GM08714 (cell line): ENCODE measurements around the gene NKX3-2.

ENCODE experiments used
- H3K4me3 ChIP-seq: fragments of 200-500 bp; sonication (Bioruptor generic); 2 replicates; pipeline ENCODE4 v1.5.1; 2014; ENCODE audit warnings: mild to moderate bottlenecking, low read length, inconsistent platforms
- ZNF274 ChIP-seq: IDR thresholded peaks from 2 replicates; pipeline ENCODE4 v1.6.1; 2012; ENCODE audit warnings: mild to moderate bottlenecking, low read depth, low read length

NKX3-2 gene

GRCh38 chr4:13539619-13540445 lies 4.5 kb downstream of the NKX3-2 start:
- TF ChIP-seq ZNF274: no peak
- H3K4me3 ChIP-seq: no peak overlapping the region

- TF ChIP-seq ZNF274: no peak
- no peak overlapping the region for H3K4me3 ChIP-seq
Measured at GRCh38 chr4:13539047-13539618, 5.2 kb downstream of the NKX3-2 start.

GRCh38 chr4:13538427-13538973 lies 5.8 kb downstream of the NKX3-2 start:
- TF ChIP-seq ZNF274: no peak

GRCh38 chr4:13537832-13538177 lies 6.5 kb downstream of the NKX3-2 start:
- no peak overlapping the region for H3K4me3 ChIP-seq
- TF ChIP-seq ZNF274: no peak

More at GRCh38 chr4:13538427-13538973, 5.8 kb downstream of the NKX3-2 start:
- H3K4me3 ChIP-seq: no peak overlapping the region

- TF ChIP-seq ZNF274: no peak
- H3K4me3 ChIP-seq: no peak overlapping the region
Measured at GRCh38 chr4:13537011-13537831, 7.1 kb downstream of the NKX3-2 start.

- H3K4me3 ChIP-seq: no peak overlapping the region
- no peak for TF ChIP-seq ZNF274
Measured at GRCh38 chr4:13536607-13537006, 7.7 kb downstream of the NKX3-2 start.

GRCh38 chr4:13535708-13536361 lies 8.5 kb downstream of the NKX3-2 start:
- no peak for TF ChIP-seq ZNF274
- H3K4me3 ChIP-seq: no peak overlapping the region

- no peak overlapping the region for H3K4me3 ChIP-seq
- no peak for TF ChIP-seq ZNF274
Measured at GRCh38 chr4:13535118-13535517, 9.2 kb downstream of the NKX3-2 start.

- no peak overlapping the region for H3K4me3 ChIP-seq
- no peak for TF ChIP-seq ZNF274
Measured at GRCh38 chr4:13534344-13535063, 9.8 kb downstream of the NKX3-2 start.

GRCh38 chr4:13533670-13534343 lies 10.5 kb downstream of the NKX3-2 start:
- H3K4me3 ChIP-seq: no peak overlapping the region
- no peak for TF ChIP-seq ZNF274

- no peak for TF ChIP-seq ZNF274
- H3K4me3 ChIP-seq: no peak overlapping the region
Measured at GRCh38 chr4:13531625-13531998, 12.7 kb downstream of the NKX3-2 start.

GRCh38 chr4:13530823-13531624 lies 13.3 kb downstream of the NKX3-2 start:
- H3K4me3 ChIP-seq: no peak overlapping the region

More at GRCh38 chr4:13530823-13531624, 13.3 kb downstream of the NKX3-2 start:
- no peak for TF ChIP-seq ZNF274
